AML-193 (cell line): ENCODE results near the gene ZDHHC9.
"Not testable (repeated sequence)": the region's sequence is repeated elsewhere in the genome, so short reads cannot be mapped to it uniquely, and the experiment has no call there.

Experiments used
- DNase-seq, 2 experiments: peaks; one replicate each; lab custom pipeline; 2025; lab: John Stamatoyannopoulos, UW

ZDHHC9 gene

GRCh38 chrX:129843459-129844306, at the start of gene ZDHHC9:
Gene ZDHHC9, minus strand, starts transcription at chrX:129843886. Its CDS starts 1,941 bp downstream, at chrX:129841945.
- peak; percentile 50 to 65 for DNase-seq

- DNase-seq: peak; percentile 26 to 39
These were observed 33.7 kb upstream of the ZDHHC9 start for GRCh38 chrX:129877401-129877800.

GRCh38 chrX:129876771-129877305, 33.2 kb upstream of the ZDHHC9 start:
- no peak for DNase-seq

- no peak for DNase-seq
These were observed 32.0 kb upstream of the ZDHHC9 start for GRCh38 chrX:129875669-129876068.

- no peak for DNase-seq
These were observed 28.8 kb upstream of the ZDHHC9 start for GRCh38 chrX:129872524-129872923.

- DNase-seq: not testable (repeated sequence)
These were observed 22.6 kb upstream of the ZDHHC9 start for GRCh38 chrX:129866321-129866720.

- not testable (repeated sequence) for DNase-seq
These were observed 15.4 kb upstream of the ZDHHC9 start for GRCh38 chrX:129859134-129859533.

GRCh38 chrX:129851825-129852224, 8.1 kb upstream of the ZDHHC9 start:
- DNase-seq: not testable (repeated sequence)

- DNase-seq: no peak
These were observed 3.0 kb upstream of the ZDHHC9 start for GRCh38 chrX:129846716-129847115.

GRCh38 chrX:129845616-129846190, 2.0 kb upstream of the ZDHHC9 start:
- DNase-seq: no peak

GRCh38 chrX:129843209-129843458, 552 bp downstream of the ZDHHC9 start:
- no peak for DNase-seq

- no peak for DNase-seq
These were observed 1.0 kb downstream of the ZDHHC9 start for GRCh38 chrX:129842510-129843208.

GRCh38 chrX:129840344-129840743, 3.3 kb downstream of the ZDHHC9 start:
- DNase-seq: no peak

GRCh38 chrX:129836827-129837226, 6.9 kb downstream of the ZDHHC9 start:
- no peak for DNase-seq

- DNase-seq: no peak
These were observed 10.3 kb downstream of the ZDHHC9 start for GRCh38 chrX:129833153-129833990.

GRCh38 chrX:129831091-129831885, 12.4 kb downstream of the ZDHHC9 start:
- DNase-seq: no peak

- no peak for DNase-seq
These were observed 13.2 kb downstream of the ZDHHC9 start for GRCh38 chrX:129830494-129830893.

GRCh38 chrX:129825746-129826505, 17.8 kb downstream of the ZDHHC9 start:
- no peak for DNase-seq

- DNase-seq: no peak
These were observed 19.1 kb downstream of the ZDHHC9 start for GRCh38 chrX:129824620-129825019.

- no peak for DNase-seq
These were observed 20.2 kb downstream of the ZDHHC9 start for GRCh38 chrX:129823522-129823921.
